Adrenal gland (tissue), 5 donors: ENCODE data around the gene NDUFS8.

Experiments used
- POLR2A ChIP-seq, 2 donors: fragments of 450-650 bp; IDR thresholded peaks; one replicate each; pipeline ENCODE4 v1.6.1; 2017; ENCODE audit warnings: antibody characterized with exemption in 2 of 2, mild to moderate bottlenecking in 2 of 2, moderate library complexity in 1 of 2
- TF ChIP-seq, protein P1 (sequence below), 6 experiments: fragments of 450-650 bp in 4 of 6; fragments of 200-600 bp in 2 of 6; sonication (generic) in 1 of 6; IDR thresholded peaks; 1 replicate in 5 of 6; 2 replicates in 1 of 6; pipeline versions ENCODE4 v1.5.1 to v1.8.0; 2016 to 2021; ENCODE audit warnings: antibody characterized with exemption in 6 of 6, mild to moderate bottlenecking in 2 of 6, moderate library complexity in 1 of 6
- donor health status: DM: no; HTN: no; CAD: no.

- TF ChIP-seq, protein P1, sequence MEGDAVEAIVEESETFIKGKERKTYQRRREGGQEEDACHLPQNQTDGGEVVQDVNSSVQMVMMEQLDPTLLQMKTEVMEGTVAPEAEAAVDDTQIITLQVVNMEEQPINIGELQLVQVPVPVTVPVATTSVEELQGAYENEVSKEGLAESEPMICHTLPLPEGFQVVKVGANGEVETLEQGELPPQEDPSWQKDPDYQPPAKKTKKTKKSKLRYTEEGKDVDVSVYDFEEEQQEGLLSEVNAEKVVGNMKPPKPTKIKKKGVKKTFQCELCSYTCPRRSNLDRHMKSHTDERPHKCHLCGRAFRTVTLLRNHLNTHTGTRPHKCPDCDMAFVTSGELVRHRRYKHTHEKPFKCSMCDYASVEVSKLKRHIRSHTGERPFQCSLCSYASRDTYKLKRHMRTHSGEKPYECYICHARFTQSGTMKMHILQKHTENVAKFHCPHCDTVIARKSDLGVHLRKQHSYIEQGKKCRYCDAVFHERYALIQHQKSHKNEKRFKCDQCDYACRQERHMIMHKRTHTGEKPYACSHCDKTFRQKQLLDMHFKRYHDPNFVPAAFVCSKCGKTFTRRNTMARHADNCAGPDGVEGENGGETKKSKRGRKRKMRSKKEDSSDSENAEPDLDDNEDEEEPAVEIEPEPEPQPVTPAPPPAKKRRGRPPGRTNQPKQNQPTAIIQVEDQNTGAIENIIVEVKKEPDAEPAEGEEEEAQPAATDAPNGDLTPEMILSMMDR (IDR thresholded peaks at IDR 0.05), result no peak
- TF ChIP-seq POLR2A (IDR thresholded peaks at IDR 0.05), result no peak
Observed at GRCh38 chr11:68083517-68083916, 53.0 kb downstream of the NDUFS8 start.
